SJCRH30 (cell line): Measurements from ENCODE around the gene SLC44A4. TPM values are rescaled to one million over a fixed set of nuclear protein-coding genes. Genes with fewer than 3 reads are reported as not detected.
"Not testable (repeated sequence)": the region's sequence is repeated elsewhere in the genome, so short reads cannot be mapped to it uniquely, and the experiment has no call there.

ENCODE experiments used
- DNase-seq, 2 experiments: peaks; one replicate each; pipeline ENCODE4 v3.0.0-alpha.2; 2015 to 2020
- H3K27ac ChIP-seq: fragments of 250-450 bp; sonication (Bioruptor Pico); 2 replicates; pipeline ENCODE4 v1.5.1; 2020; ENCODE audit warnings: mild to moderate bottlenecking, moderate library complexity
- H3K27me3 ChIP-seq: fragments of 250-450 bp; sonication (Bioruptor Pico); 2 replicates; pipeline ENCODE4 v1.5.1; 2020; ENCODE audit warnings: mild to moderate bottlenecking, moderate library complexity
- H3K36me3 ChIP-seq: fragments of 250-450 bp; sonication (Bioruptor Pico); 2 replicates; pipeline ENCODE4 v1.5.1; 2020; ENCODE audit warnings: mild to moderate bottlenecking, moderate library complexity
- H3K4me1 ChIP-seq: fragments of 250-450 bp; sonication (Bioruptor Pico); 2 replicates; pipeline ENCODE4 v1.5.1; 2020; ENCODE audit warnings: mild to moderate bottlenecking, moderate library complexity
- H3K4me3 ChIP-seq: fragments of 250-450 bp; sonication (Bioruptor Pico); 2 replicates; pipeline ENCODE4 v1.5.1; 2020; ENCODE audit warnings: mild to moderate bottlenecking, moderate library complexity
- H3K9me3 ChIP-seq: fragments of 250-450 bp; sonication (Bioruptor Pico); replicated peaks from 2 replicates; pipeline ENCODE4 v1.5.1; 2020; ENCODE audit warnings: mild to moderate bottlenecking, moderate library complexity
- total RNA-seq: library from RNA; depleted of rRNA; stranded (reverse); fragments of >200 nt; shearing (Covaris generic); gene quantifications from 2 replicates; pipeline ENCODE4 v1.2.3, GENCODE V29; 2014; rRNA removed

SLC44A4 gene
- total RNA-seq = 0.12 TPM in 1 of 2 replicates, not detected in the other

- no peak for DNase-seq
- Histone ChIP-seq H3K9me3 (no peaks in the 10 kb centered on the region), H3K36me3 (peaks cover 21% of the 10 kb centered on the region), H3K4me3 (no peak within 1 kb of the TSS), H3K4me1 (peaks cover 18% of the 10 kb centered on the region), H3K27me3 (no peaks in the 10 kb centered on the region), H3K27ac (no peak within 1 kb of the TSS)
Measured at GRCh38 chr6:31878726-31879125, at the start of gene SLC44A4. SLC44A4 (minus strand) TSS chr6:31878997; CDS start chr6:31878980, 17 bp downstream.

GRCh38 chr6:31928672-31928939, 49.8 kb upstream of the SLC44A4 start:
- DNase-seq = no peak
- H3K4me3 ChIP-seq = no peak overlapping the region
- no peak overlapping the region for H3K27ac ChIP-seq
- H3K36me3 ChIP-seq = no peaks in the 10 kb centered on the region
- no peaks in the 10 kb centered on the region for H3K9me3 ChIP-seq
- H3K4me1 ChIP-seq = no peaks in the 10 kb centered on the region
- H3K27me3 ChIP-seq = no peaks in the 10 kb centered on the region

GRCh38 chr6:31927863-31928671, 49.3 kb upstream of the SLC44A4 start:
- Histone ChIP-seq H3K27me3 (no peaks in the 10 kb centered on the region), H3K4me3 (peak overlapping the region; percentile 26), H3K27ac (no peak overlapping the region), H3K4me1 (no peaks in the 10 kb centered on the region), H3K9me3 (no peaks in the 10 kb centered on the region), H3K36me3 (no peaks in the 10 kb centered on the region)
- no peak for DNase-seq

- no peaks in the 10 kb centered on the region for H3K36me3 ChIP-seq
- peak within 1 kb of the TSS; percentile 26 for H3K4me3 ChIP-seq
- H3K4me1 ChIP-seq = no peaks in the 10 kb centered on the region
- no peak within 1 kb of the TSS for H3K27ac ChIP-seq
- no peaks in the 10 kb centered on the region for H3K27me3 ChIP-seq
- no peaks in the 10 kb centered on the region for H3K9me3 ChIP-seq
- peak in 1 of 2 experiments; percentile 25 for DNase-seq
Measured at GRCh38 chr6:31927242-31927862, 48.6 kb upstream of the SLC44A4 start, which contains the start of gene C2. C2 (plus strand) TSS chr6:31927717; CDS start chr6:31927753, 36 bp downstream.

GRCh38 chr6:31922942-31923341, 44.1 kb upstream of the SLC44A4 start:
- no peak for DNase-seq

GRCh38 chr6:31920811-31921210, 42.0 kb upstream of the SLC44A4 start:
- Histone ChIP-seq H3K4me3 (no peak overlapping the region), H3K36me3 (no peaks in the 10 kb centered on the region), H3K9me3 (no peaks in the 10 kb centered on the region), H3K27ac (no peak overlapping the region), H3K4me1 (no peaks in the 10 kb centered on the region), H3K27me3 (no peaks in the 10 kb centered on the region)
- no peak for DNase-seq

More at GRCh38 chr6:31922942-31923341, 44.1 kb upstream of the SLC44A4 start:
- Histone ChIP-seq H3K4me1 (no peaks in the 10 kb centered on the region), H3K36me3 (no peaks in the 10 kb centered on the region), H3K27me3 (no peaks in the 10 kb centered on the region), H3K9me3 (no peaks in the 10 kb centered on the region), H3K27ac (no peak overlapping the region), H3K4me3 (no peak overlapping the region)

GRCh38 chr6:31919624-31920303, 41.0 kb upstream of the SLC44A4 start:
- H3K36me3 ChIP-seq = no peaks in the 10 kb centered on the region
- H3K4me1 ChIP-seq = no peaks in the 10 kb centered on the region
- no peaks in the 10 kb centered on the region for H3K9me3 ChIP-seq
- no peak overlapping the region for H3K4me3 ChIP-seq
- DNase-seq = no peak
- H3K27me3 ChIP-seq = no peaks in the 10 kb centered on the region
- no peak overlapping the region for H3K27ac ChIP-seq

GRCh38 chr6:31918069-31918720, 39.4 kb upstream of the SLC44A4 start:
- Histone ChIP-seq H3K27ac (no peak overlapping the region), H3K4me1 (no peaks in the 10 kb centered on the region), H3K9me3 (no peaks in the 10 kb centered on the region), H3K27me3 (no peaks in the 10 kb centered on the region), H3K36me3 (no peaks in the 10 kb centered on the region), H3K4me3 (no peak overlapping the region)
- DNase-seq = no peak

GRCh38 chr6:31915756-31916155, 37.0 kb upstream of the SLC44A4 start:
- no peak overlapping the region for H3K4me3 ChIP-seq
- no peak overlapping the region for H3K27ac ChIP-seq
- H3K4me1 ChIP-seq = no peaks in the 10 kb centered on the region
- DNase-seq = no peak
- no peaks in the 10 kb centered on the region for H3K27me3 ChIP-seq
- H3K36me3 ChIP-seq = no peaks in the 10 kb centered on the region
- no peaks in the 10 kb centered on the region for H3K9me3 ChIP-seq

GRCh38 chr6:31915351-31915750, 36.6 kb upstream of the SLC44A4 start:
- DNase-seq = no peak
- no peaks in the 10 kb centered on the region for H3K4me1 ChIP-seq
- no peaks in the 10 kb centered on the region for H3K9me3 ChIP-seq
- no peak overlapping the region for H3K27ac ChIP-seq
- no peaks in the 10 kb centered on the region for H3K27me3 ChIP-seq
- H3K36me3 ChIP-seq = no peaks in the 10 kb centered on the region
- no peak overlapping the region for H3K4me3 ChIP-seq

- Histone ChIP-seq H3K27ac (no peak overlapping the region), H3K4me1 (no peaks in the 10 kb centered on the region), H3K4me3 (no peak overlapping the region), H3K36me3 (no peaks in the 10 kb centered on the region), H3K27me3 (no peaks in the 10 kb centered on the region), H3K9me3 (no peaks in the 10 kb centered on the region)
- no peak for DNase-seq
Measured at GRCh38 chr6:31911826-31912585, 33.2 kb upstream of the SLC44A4 start.

- not testable (repeated sequence) for H3K27ac ChIP-seq
Measured at GRCh38 chr6:31909298-31909697, 30.5 kb upstream of the SLC44A4 start.

GRCh38 chr6:31908791-31909190, 30.0 kb upstream of the SLC44A4 start:
- Histone ChIP-seq H3K36me3 (no peaks in the 10 kb centered on the region), H3K4me1 (no peaks in the 10 kb centered on the region), H3K4me3 (no peak overlapping the region), H3K9me3 (no peaks in the 10 kb centered on the region), H3K27me3 (no peaks in the 10 kb centered on the region), H3K27ac (no peak overlapping the region)
- DNase-seq = no peak

More at GRCh38 chr6:31909298-31909697, 30.5 kb upstream of the SLC44A4 start:
- not testable (repeated sequence) for H3K36me3 ChIP-seq, DNase-seq, H3K4me3 ChIP-seq, H3K27me3 ChIP-seq, H3K9me3 ChIP-seq, H3K4me1 ChIP-seq

- not testable (repeated sequence) for H3K36me3 ChIP-seq, H3K9me3 ChIP-seq, H3K27ac ChIP-seq, DNase-seq, H3K4me3 ChIP-seq, H3K27me3 ChIP-seq, H3K4me1 ChIP-seq
Measured at GRCh38 chr6:31908255-31908654, 29.5 kb upstream of the SLC44A4 start.
